Measurements from ENCODE around the gene BTBD16. TPM values are rescaled to one million over a fixed set of nuclear protein-coding genes. Genes with fewer than 3 reads are reported as not detected.

BTBD16 gene
- total RNA-seq, 1 donor = not detected

DNA sequence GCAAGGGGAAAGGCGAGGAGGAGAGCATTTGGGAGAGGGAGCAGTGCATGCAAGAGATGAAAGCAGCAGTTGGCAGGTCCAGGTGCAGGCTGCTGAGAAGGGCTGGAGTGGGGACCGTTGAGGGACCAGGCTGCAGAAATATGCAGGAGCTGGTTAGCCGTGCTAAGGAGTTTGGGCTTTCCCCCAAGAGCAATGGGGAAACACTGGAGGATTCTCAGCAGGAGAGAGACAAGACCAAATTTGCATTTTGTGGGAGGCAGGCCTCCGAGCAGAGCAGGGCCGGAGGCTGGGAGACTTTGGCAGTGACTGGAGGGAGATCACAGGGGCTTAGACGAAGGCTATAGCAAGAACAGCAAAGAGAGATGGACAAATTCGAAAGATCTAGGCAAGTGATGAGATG lies 11.8 kb downstream of the BTBD16 start:
- Histone ChIP-seq H3K4me3 (ENCODE audit: insufficient read depth, low read length) (no peak overlapping the region), H3K4me2 (ENCODE audit: insufficient read depth, low read length) (no peak overlapping the region), H3K27me3 (ENCODE audit: insufficient read depth, low read length) (peaks cover 8% of the 10 kb centered on the region), H3K36me3 (ENCODE audit: insufficient read depth, low read length) (no peaks in the 10 kb centered on the region), H3K4me1 (ENCODE audit: insufficient read depth, low read length) (peaks cover 21% of the 10 kb centered on the region), H3K79me2 (ENCODE audit: insufficient read depth, low read length) (no peaks in the 10 kb centered on the region), H2AFZ (ENCODE audit: low read length) (no peak overlapping the region), H3K9me3 (ENCODE audit: low read depth, low read length) (no peaks in the 10 kb centered on the region), H3K27ac (ENCODE audit: low read depth, low read length) (no peak overlapping the region), H4K20me1 (ENCODE audit: insufficient read depth, low read length) (no peaks in the 10 kb centered on the region)
- no peak for DNase-seq (ENCODE audit: insufficient read length, low spot score, missing footprints)
- TF ChIP-seq, protein P1, sequence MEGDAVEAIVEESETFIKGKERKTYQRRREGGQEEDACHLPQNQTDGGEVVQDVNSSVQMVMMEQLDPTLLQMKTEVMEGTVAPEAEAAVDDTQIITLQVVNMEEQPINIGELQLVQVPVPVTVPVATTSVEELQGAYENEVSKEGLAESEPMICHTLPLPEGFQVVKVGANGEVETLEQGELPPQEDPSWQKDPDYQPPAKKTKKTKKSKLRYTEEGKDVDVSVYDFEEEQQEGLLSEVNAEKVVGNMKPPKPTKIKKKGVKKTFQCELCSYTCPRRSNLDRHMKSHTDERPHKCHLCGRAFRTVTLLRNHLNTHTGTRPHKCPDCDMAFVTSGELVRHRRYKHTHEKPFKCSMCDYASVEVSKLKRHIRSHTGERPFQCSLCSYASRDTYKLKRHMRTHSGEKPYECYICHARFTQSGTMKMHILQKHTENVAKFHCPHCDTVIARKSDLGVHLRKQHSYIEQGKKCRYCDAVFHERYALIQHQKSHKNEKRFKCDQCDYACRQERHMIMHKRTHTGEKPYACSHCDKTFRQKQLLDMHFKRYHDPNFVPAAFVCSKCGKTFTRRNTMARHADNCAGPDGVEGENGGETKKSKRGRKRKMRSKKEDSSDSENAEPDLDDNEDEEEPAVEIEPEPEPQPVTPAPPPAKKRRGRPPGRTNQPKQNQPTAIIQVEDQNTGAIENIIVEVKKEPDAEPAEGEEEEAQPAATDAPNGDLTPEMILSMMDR (IDR thresholded peaks at IDR 0.05; ENCODE audit: extremely low read depth, low read depth, low read length) = no peak

DNA sequence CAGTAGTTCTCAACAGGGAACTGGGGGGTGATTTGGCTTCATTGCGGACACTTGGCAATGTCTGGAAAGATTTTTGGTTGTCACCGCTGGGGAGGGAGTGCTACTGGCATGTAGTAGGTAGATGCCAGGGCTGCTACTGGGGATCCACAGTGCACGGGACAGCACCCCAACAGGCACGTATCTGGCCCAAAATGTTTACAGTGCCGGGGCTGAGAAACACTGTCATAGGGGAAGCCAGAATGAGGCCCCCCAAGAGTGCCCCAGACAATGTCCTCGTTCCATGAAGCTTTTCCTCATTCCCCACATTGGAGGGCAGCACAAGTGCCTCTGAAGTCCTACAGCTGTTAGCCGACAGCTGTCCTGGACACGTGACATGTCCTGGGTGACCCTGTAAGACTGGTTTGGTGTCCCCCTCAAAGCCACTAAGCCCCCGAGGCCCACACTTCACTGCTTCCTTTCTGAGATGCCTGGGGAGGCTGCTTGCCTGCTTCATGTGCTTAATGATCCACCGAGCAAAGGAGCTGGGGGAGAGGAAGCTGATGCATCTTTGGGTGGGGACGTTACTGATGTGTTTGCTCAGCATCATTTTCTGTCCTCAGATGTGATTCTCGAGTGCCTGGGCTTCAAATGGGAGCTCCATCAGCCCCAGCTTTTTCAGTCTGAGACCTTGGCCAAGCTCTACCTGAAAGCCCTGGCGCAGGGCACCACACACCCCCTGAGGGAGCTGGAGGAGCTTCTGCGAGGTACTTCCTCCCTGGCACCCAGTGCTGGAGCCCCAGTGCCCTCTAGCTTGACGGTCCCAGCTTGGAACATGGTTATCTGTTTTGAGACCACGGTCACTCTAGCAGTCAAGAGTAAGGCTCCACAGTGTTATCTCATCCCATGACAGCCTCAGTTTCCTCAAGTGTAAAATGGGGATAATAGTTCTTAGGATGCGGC lies 14.7 kb downstream of the BTBD16 start:
- no peaks in the 10 kb centered on the region for H4K20me1 ChIP-seq (ENCODE audit: insufficient read depth, low read length)
- TF ChIP-seq, protein P1 (IDR thresholded peaks at IDR 0.05; ENCODE audit: extremely low read depth, low read depth, low read length) = no peak
- H3K79me2 ChIP-seq (ENCODE audit: insufficient read depth, low read length) = no peaks in the 10 kb centered on the region
- DNase-seq (ENCODE audit: insufficient read length, low spot score, missing footprints) = no peak
- H3K4me2 ChIP-seq (ENCODE audit: insufficient read depth, low read length) = no peak overlapping the region
- H3K27me3 ChIP-seq (ENCODE audit: insufficient read depth, low read length) = peaks cover 8% of the 10 kb centered on the region
- no peaks in the 10 kb centered on the region for H3K36me3 ChIP-seq (ENCODE audit: insufficient read depth, low read length)
- no peak overlapping the region for H3K4me3 ChIP-seq (ENCODE audit: insufficient read depth, low read length)
- no peak overlapping the region for H2AFZ ChIP-seq (ENCODE audit: low read length)
- H3K27ac ChIP-seq (ENCODE audit: low read depth, low read length) = no peak overlapping the region
- peaks cover 17% of the 10 kb centered on the region for H3K4me1 ChIP-seq (ENCODE audit: insufficient read depth, low read length)
- H3K9me3 ChIP-seq (ENCODE audit: low read depth, low read length) = no peaks in the 10 kb centered on the region

GRCh38 chr10:122286867-122287266 lies 15.8 kb downstream of the BTBD16 start:
- TF ChIP-seq, protein P1 (IDR thresholded peaks at IDR 0.05; ENCODE audit: extremely low read depth, low read depth, low read length) = no peak
- DNase-seq (ENCODE audit: insufficient read length, low spot score, missing footprints) = peak; percentile 90
- Histone ChIP-seq H4K20me1 (ENCODE audit: insufficient read depth, low read length) (no peaks in the 10 kb centered on the region), H3K4me1 (ENCODE audit: insufficient read depth, low read length) (peaks cover 10% of the 10 kb centered on the region), H3K27me3 (ENCODE audit: insufficient read depth, low read length) (peaks cover 8% of the 10 kb centered on the region), H3K9me3 (ENCODE audit: low read depth, low read length) (no peaks in the 10 kb centered on the region), H2AFZ (ENCODE audit: low read length) (no peak overlapping the region), H3K4me2 (ENCODE audit: insufficient read depth, low read length) (no peak overlapping the region), H3K79me2 (ENCODE audit: insufficient read depth, low read length) (no peaks in the 10 kb centered on the region), H3K4me3 (ENCODE audit: insufficient read depth, low read length) (no peak overlapping the region), H3K27ac (ENCODE audit: low read depth, low read length) (no peak overlapping the region), H3K36me3 (ENCODE audit: insufficient read depth, low read length) (no peaks in the 10 kb centered on the region)

- Histone ChIP-seq H3K4me1 (ENCODE audit: insufficient read depth, low read length) (peaks cover 5% of the 10 kb centered on the region), H3K9me3 (ENCODE audit: low read depth, low read length) (no peaks in the 10 kb centered on the region), H3K4me2 (ENCODE audit: insufficient read depth, low read length) (no peak overlapping the region), H3K4me3 (ENCODE audit: insufficient read depth, low read length) (no peak overlapping the region), H2AFZ (ENCODE audit: low read length) (no peak overlapping the region), H4K20me1 (ENCODE audit: insufficient read depth, low read length) (no peaks in the 10 kb centered on the region), H3K79me2 (ENCODE audit: insufficient read depth, low read length) (no peaks in the 10 kb centered on the region), H3K36me3 (ENCODE audit: insufficient read depth, low read length) (no peaks in the 10 kb centered on the region), H3K27me3 (ENCODE audit: insufficient read depth, low read length) (peaks cover 8% of the 10 kb centered on the region), H3K27ac (ENCODE audit: low read depth, low read length) (no peak overlapping the region)
- TF ChIP-seq, protein P1 (IDR thresholded peaks at IDR 0.05; ENCODE audit: extremely low read depth, low read depth, low read length) = no peak
- DNase-seq (ENCODE audit: insufficient read length, low spot score, missing footprints) = no peak
Measured at GRCh38 chr10:122287570-122287969, 16.5 kb downstream of the BTBD16 start.
